ENCODE results near the gene METTL25B. TPM values are rescaled to one million over a fixed set of nuclear protein-coding genes. Genes with fewer than 3 reads are reported as not detected.

Gene METTL25B
- polyA plus RNA-seq, 1 donor from 2014 or later, result 13.1 TPM

GRCh38 chr1:156743367-156744302 is 15.4 kb downstream of the METTL25B start:
- Histone ChIP-seq H3K9me2 (ENCODE audit: insufficient read depth, low read length) (no peaks in the 10 kb centered on the region), H3K27me3 (ENCODE audit: insufficient read depth, low read depth, low read length) (no peaks in the 10 kb centered on the region), H3K9ac (ENCODE audit: low read length) (no peak overlapping the region), H3K36me3 (ENCODE audit: insufficient read depth, low read length) (no peaks in the 10 kb centered on the region), H3K4me3 (ENCODE audit: low read length) (no peak overlapping the region), H3K27ac (ENCODE audit: low read length) (no peak overlapping the region), H3K4me2 (ENCODE audit: low read length) (no peak overlapping the region), H3F3A (ENCODE audit: insufficient read depth, low read length, poor library complexity, severe bottlenecking) (no peaks in the 10 kb centered on the region), H4K20me1 (ENCODE audit: insufficient read depth) (no peaks in the 10 kb centered on the region), H3K79me2 (replicated peaks; ENCODE audit: insufficient read depth, low read length) (peaks cover 35% of the 10 kb centered on the region), H3K9me3 (ENCODE audit: low read length) (no peaks in the 10 kb centered on the region), H2AFZ (ENCODE audit: low read depth, low read length) (no peak overlapping the region)
- TF ChIP-seq EP300 (conservative IDR thresholded peaks at IDR 0.05; ENCODE audit: poor library complexity, severe bottlenecking), result no peak
- TF ChIP-seq REST (IDR thresholded peaks at IDR 0.05; ENCODE audit: borderline replicate concordance), result no peak
- no peak for TF ChIP-seq SMC3 (conservative IDR thresholded peaks at IDR 0.05; ENCODE audit: poor library complexity)
- no peak for TF ChIP-seq TAF1 (IDR thresholded peaks at IDR 0.05; ENCODE audit: low read depth)
- TF ChIP-seq CTCF (IDR thresholded peaks at IDR 0.05; ENCODE audit: poor library complexity, severe bottlenecking), result no peak
- TF ChIP-seq MXI1 (conservative IDR thresholded peaks at IDR 0.05; ENCODE audit: poor library complexity, severe bottlenecking), result no peak
- TF ChIP-seq EZH2 (IDR thresholded peaks at IDR 0.05; ENCODE audit: borderline replicate concordance, insufficient read depth, low read length, poor library complexity, severe bottlenecking), result no peak
- TF ChIP-seq RAD21 (conservative IDR thresholded peaks at IDR 0.05), result no peak
- TF ChIP-seq POLR2AphosphoS5 (IDR thresholded peaks at IDR 0.05), result no peak

- no peaks in the 10 kb centered on the region for H3K36me3 ChIP-seq (ENCODE audit: insufficient read depth, low read length)
- no peak overlapping the region for H3K9ac ChIP-seq (ENCODE audit: low read length)
- H3K4me3 ChIP-seq (ENCODE audit: low read length), result no peak overlapping the region
- no peaks in the 10 kb centered on the region for H3K9me3 ChIP-seq (ENCODE audit: low read length)
- TF ChIP-seq POLR2AphosphoS5 (IDR thresholded peaks at IDR 0.05) (no peak), REST (IDR thresholded peaks at IDR 0.05; ENCODE audit: borderline replicate concordance) (no peak), RAD21 (conservative IDR thresholded peaks at IDR 0.05) (no peak), TAF1 (IDR thresholded peaks at IDR 0.05; ENCODE audit: low read depth) (no peak), SMC3 (conservative IDR thresholded peaks at IDR 0.05; ENCODE audit: poor library complexity) (no peak), EP300 (conservative IDR thresholded peaks at IDR 0.05; ENCODE audit: poor library complexity, severe bottlenecking) (no peak), MXI1 (conservative IDR thresholded peaks at IDR 0.05; ENCODE audit: poor library complexity, severe bottlenecking) (no peak), EZH2 (IDR thresholded peaks at IDR 0.05; ENCODE audit: borderline replicate concordance, insufficient read depth, low read length, poor library complexity, severe bottlenecking) (no peak), CTCF (IDR thresholded peaks at IDR 0.05; ENCODE audit: poor library complexity, severe bottlenecking) (no peak)
- H3K79me2 ChIP-seq (replicated peaks; ENCODE audit: insufficient read depth, low read length), result peaks cover 42% of the 10 kb centered on the region
- H3K27ac ChIP-seq (ENCODE audit: low read length), result no peak overlapping the region
- no peak overlapping the region for H3K4me2 ChIP-seq (ENCODE audit: low read length)
- H3K9me2 ChIP-seq (ENCODE audit: insufficient read depth, low read length), result no peaks in the 10 kb centered on the region
- no peaks in the 10 kb centered on the region for H3K27me3 ChIP-seq (ENCODE audit: insufficient read depth, low read depth, low read length)
- no peak overlapping the region for H2AFZ ChIP-seq (ENCODE audit: low read depth, low read length)
- no peaks in the 10 kb centered on the region for H4K20me1 ChIP-seq (ENCODE audit: insufficient read depth)
- no peaks in the 10 kb centered on the region for H3F3A ChIP-seq (ENCODE audit: insufficient read depth, low read length, poor library complexity, severe bottlenecking)
Measured at GRCh38 chr1:156744344-156744743, 16.1 kb downstream of the METTL25B start.
